Esophagus muscularis mucosa (tissue), 4 donors: ENCODE results near the gene ZNF41.

Experiments used
- CTCF ChIP-seq, 3 experiments: fragments of 200-600 bp in 2 of 3; fragments of 450-650 bp in 1 of 3; sonication (generic) in 2 of 3; IDR thresholded peaks; one replicate each; pipeline ENCODE4 v1.5.1; 2017 to 2019; ENCODE audit warnings: antibody characterized with exemption in 3 of 3, mild to moderate bottlenecking in 2 of 3, moderate library complexity in 1 of 3
- EP300 ChIP-seq: sonication (generic); formaldehyde crosslinking; IDR thresholded peaks from one replicate; pipeline ENCODE4 v1.6.1; 2017; ENCODE audit warnings: antibody characterized with exemption
- POLR2A ChIP-seq: fragments of 450-650 bp; IDR thresholded peaks from one replicate; pipeline ENCODE4 v1.6.1; 2017; ENCODE audit warnings: antibody characterized with exemption, moderate library complexity, mild to moderate bottlenecking, low read depth
- POLR2AphosphoS5 ChIP-seq, 2 donors: sonication (generic); formaldehyde crosslinking; IDR thresholded peaks; one replicate each; pipeline ENCODE4 v1.6.1; 2017; ENCODE audit warnings: antibody characterized with exemption in 2 of 2

GRCh38 chrX:47489507-47490275, 6.7 kb upstream of the ZNF41 start:
- TF ChIP-seq CTCF (IDR thresholded peaks at IDR 0.05), result no peak
- TF ChIP-seq POLR2AphosphoS5 (IDR thresholded peaks at IDR 0.05), result no peak
- no peak for TF ChIP-seq EP300
- TF ChIP-seq POLR2A, result no peak
